ENCODE results near the gene MYBPC2.

DNA sequence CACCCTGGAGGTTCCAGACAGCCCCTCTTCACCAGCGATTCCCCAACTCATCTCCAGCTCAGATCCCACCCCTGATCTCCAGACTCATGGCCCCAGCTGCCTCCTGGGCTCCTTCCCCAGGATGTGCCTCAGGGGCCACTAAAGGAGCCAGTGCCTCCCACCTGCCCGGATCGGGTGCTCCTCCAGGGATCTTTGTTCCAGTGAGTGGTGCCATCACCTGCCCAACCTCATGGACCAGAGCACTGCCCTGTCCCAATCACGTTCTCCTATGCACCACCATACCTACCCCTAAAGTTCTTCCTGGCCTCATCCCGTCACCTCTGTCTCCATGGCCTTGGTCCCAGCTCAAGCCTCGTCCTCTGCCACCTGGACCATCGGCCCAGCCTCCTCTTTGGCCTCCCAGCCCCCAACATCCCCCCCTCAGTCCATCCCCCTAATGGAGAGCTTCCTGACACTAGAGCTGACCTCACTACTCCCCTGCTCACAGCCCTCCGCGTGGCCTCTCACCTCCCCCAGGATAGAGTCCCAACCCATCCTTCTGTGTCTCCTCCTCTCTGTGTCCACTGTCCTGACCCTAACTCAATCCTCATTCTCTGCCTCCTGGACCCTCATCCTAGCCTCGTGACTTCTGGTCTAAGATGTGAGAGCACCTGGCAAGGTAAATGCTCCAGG lies 52.7 kb downstream of the MYBPC2 start:
- TF ChIP-seq POLR2AphosphoS5 (IDR thresholded peaks at IDR 0.05) = no peak
- TF ChIP-seq EP300 (IDR thresholded peaks at IDR 0.05) = no peak
- no peak for TF ChIP-seq POLR2A (IDR thresholded peaks at IDR 0.05)
- TF ChIP-seq, protein P1, sequence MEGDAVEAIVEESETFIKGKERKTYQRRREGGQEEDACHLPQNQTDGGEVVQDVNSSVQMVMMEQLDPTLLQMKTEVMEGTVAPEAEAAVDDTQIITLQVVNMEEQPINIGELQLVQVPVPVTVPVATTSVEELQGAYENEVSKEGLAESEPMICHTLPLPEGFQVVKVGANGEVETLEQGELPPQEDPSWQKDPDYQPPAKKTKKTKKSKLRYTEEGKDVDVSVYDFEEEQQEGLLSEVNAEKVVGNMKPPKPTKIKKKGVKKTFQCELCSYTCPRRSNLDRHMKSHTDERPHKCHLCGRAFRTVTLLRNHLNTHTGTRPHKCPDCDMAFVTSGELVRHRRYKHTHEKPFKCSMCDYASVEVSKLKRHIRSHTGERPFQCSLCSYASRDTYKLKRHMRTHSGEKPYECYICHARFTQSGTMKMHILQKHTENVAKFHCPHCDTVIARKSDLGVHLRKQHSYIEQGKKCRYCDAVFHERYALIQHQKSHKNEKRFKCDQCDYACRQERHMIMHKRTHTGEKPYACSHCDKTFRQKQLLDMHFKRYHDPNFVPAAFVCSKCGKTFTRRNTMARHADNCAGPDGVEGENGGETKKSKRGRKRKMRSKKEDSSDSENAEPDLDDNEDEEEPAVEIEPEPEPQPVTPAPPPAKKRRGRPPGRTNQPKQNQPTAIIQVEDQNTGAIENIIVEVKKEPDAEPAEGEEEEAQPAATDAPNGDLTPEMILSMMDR (IDR thresholded peaks at IDR 0.05) = no peak

Data from upper lobe of left lung (tissue), 4 donors.